HepG2 (cell line): ENCODE results near the gene PKLR.

Experiments
- SP1 ChIP-seq, 2 experiments: fragments of 450-650 bp in 1 of 2; sonication (generic) in 1 of 2; formaldehyde crosslinking in 1 of 2; IDR thresholded peaks; 2 replicates each; pipeline versions ENCODE4 v1.4.0 to v1.6.1; 2016 to 2020; ENCODE audit warnings: missing genetic modification reagents in 1 of 2
- ZNF83 ChIP-seq: sonication (generic); formaldehyde crosslinking; IDR thresholded peaks from 2 replicates; pipeline ENCODE4 v1.4.0; 2020; ENCODE audit warnings: missing genetic modification reagents, mild to moderate bottlenecking, borderline replicate concordance
- TF ChIP-seq, protein P1 (sequence below): sonication (generic); formaldehyde crosslinking; IDR thresholded peaks from 2 replicates; pipeline ENCODE4 v1.5.0; 2020; ENCODE audit warnings: mild to moderate bottlenecking, missing genetic modification reagents, moderate library complexity

DNA sequence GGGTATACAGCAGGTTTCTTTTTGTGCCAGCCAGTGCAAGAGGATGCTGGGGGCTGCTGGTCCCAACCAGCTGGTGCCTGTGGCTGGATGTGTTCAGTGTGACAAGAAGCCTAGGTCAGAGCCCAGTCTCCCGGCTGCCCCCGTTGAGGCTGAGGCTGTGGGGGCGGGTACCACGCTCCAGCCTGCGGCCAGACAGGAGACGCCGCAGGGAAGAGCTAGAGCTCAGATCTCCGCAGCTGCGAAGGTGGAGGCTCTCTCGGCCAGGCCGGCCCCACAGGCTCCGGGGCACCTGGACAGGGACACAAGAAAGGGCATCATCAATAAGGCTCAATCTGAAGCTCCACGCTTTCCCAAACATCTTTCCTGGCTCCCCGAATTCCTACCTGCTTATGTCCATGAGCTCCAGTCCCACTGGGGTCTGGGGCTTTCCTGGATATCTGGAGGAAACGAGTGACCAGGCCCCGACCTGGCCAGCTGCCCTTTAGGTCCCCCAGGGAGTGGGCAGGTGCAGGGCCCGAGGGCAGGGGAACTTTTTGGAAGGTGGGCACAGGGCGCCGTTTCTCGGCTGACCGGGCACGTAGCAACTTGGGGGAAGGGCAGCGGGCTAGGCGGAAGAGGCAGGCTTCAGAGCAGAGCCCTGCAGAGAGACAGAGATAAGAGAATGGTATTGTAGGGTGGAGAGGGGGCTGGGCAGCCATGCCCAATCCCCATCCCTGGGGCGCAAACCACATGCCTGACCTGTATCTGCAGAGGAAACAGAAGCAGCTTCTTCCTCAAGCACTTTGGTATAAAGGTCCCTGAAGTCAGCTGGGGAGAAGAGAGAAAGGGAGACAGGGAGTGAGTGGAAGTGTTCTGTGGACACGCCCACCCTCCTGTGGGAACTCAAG lies 53.3 kb downstream of the PKLR start:
- no peak for TF ChIP-seq ZNF83 (CRISPR knock-in tag)
- TF ChIP-seq, protein P1, sequence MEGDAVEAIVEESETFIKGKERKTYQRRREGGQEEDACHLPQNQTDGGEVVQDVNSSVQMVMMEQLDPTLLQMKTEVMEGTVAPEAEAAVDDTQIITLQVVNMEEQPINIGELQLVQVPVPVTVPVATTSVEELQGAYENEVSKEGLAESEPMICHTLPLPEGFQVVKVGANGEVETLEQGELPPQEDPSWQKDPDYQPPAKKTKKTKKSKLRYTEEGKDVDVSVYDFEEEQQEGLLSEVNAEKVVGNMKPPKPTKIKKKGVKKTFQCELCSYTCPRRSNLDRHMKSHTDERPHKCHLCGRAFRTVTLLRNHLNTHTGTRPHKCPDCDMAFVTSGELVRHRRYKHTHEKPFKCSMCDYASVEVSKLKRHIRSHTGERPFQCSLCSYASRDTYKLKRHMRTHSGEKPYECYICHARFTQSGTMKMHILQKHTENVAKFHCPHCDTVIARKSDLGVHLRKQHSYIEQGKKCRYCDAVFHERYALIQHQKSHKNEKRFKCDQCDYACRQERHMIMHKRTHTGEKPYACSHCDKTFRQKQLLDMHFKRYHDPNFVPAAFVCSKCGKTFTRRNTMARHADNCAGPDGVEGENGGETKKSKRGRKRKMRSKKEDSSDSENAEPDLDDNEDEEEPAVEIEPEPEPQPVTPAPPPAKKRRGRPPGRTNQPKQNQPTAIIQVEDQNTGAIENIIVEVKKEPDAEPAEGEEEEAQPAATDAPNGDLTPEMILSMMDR (CRISPR knock-in tag) = no peak
- no peak for TF ChIP-seq SP1 (IDR thresholded peaks at IDR 0.05)
- no peak for TF ChIP-seq SP1 (CRISPR knock-in tag; IDR thresholded peaks at IDR 0.05)
